GM18861 (cell line): Measurements from ENCODE around the gene GLIPR1L1.
A peak's percentile ranks its signal among the peaks of the same experiment; 100 is the strongest.

Experiments
- ATAC-seq: cut with Tn5 transposase; IDR thresholded peaks from one replicate; pipeline ENCODE4 v1.9.1; 2021; ENCODE audit not compliant: unreplicated experiment

Gene GLIPR1L1

GRCh38 chr12:75349946-75350345 lies 15.5 kb downstream of the GLIPR1L1 start:
- no peak for ATAC-seq

- no peak for ATAC-seq
These were observed 15.9 kb downstream of the GLIPR1L1 start for GRCh38 chr12:75350413-75350812.

- no peak for ATAC-seq
These were observed 19.5 kb downstream of the GLIPR1L1 start for GRCh38 chr12:75354011-75354410.

- ATAC-seq = no peak
These were observed 26.4 kb downstream of the GLIPR1L1 start for GRCh38 chr12:75360920-75361319.

GRCh38 chr12:75361408-75361807 lies 26.9 kb downstream of the GLIPR1L1 start:
- no peak for ATAC-seq

- no peak for ATAC-seq
These were observed 30.4 kb downstream of the GLIPR1L1 start for GRCh38 chr12:75364919-75365318.

GRCh38 chr12:75366629-75367028 lies 32.2 kb downstream of the GLIPR1L1 start:
- peak; percentile 69 for ATAC-seq

- no peak for ATAC-seq
These were observed 40.5 kb downstream of the GLIPR1L1 start for GRCh38 chr12:75374971-75375370.

- no peak for ATAC-seq
These were observed 43.9 kb downstream of the GLIPR1L1 start for GRCh38 chr12:75378354-75378753.

- ATAC-seq = no peak
These were observed 54.6 kb downstream of the GLIPR1L1 start for GRCh38 chr12:75389061-75389460.

GRCh38 chr12:75389706-75390105 lies 55.2 kb downstream of the GLIPR1L1 start:
- no peak for ATAC-seq

GRCh38 chr12:75390156-75390898 lies 55.9 kb downstream of the GLIPR1L1 start:
- ATAC-seq = peak; percentile 13

- ATAC-seq = peak; percentile 94
These were observed 56.5 kb downstream of the GLIPR1L1 start, which contains the start of gene GLIPR1L2 for GRCh38 chr12:75390899-75391538. GLIPR1L2 (plus strand) TSS chr12:75391089; CDS start chr12:75391117, 28 bp downstream.

- no peak for ATAC-seq
These were observed 69.8 kb downstream of the GLIPR1L1 start for GRCh38 chr12:75404231-75404630.

GRCh38 chr12:75407683-75408082 lies 73.2 kb downstream of the GLIPR1L1 start:
- ATAC-seq = no peak

- ATAC-seq = no peak
These were observed 75.4 kb downstream of the GLIPR1L1 start for GRCh38 chr12:75409830-75410229.

GRCh38 chr12:75414671-75415070 lies 80.2 kb downstream of the GLIPR1L1 start:
- ATAC-seq = no peak

GRCh38 chr12:75419841-75420240 lies 85.4 kb downstream of the GLIPR1L1 start:
- ATAC-seq = no peak
